ENCODE results near the gene RPS17.
"Not testable (repeated sequence)": the region's sequence is repeated elsewhere in the genome, so short reads cannot be mapped to it uniquely, and the experiment has no call there.

RPS17 gene

DNA sequence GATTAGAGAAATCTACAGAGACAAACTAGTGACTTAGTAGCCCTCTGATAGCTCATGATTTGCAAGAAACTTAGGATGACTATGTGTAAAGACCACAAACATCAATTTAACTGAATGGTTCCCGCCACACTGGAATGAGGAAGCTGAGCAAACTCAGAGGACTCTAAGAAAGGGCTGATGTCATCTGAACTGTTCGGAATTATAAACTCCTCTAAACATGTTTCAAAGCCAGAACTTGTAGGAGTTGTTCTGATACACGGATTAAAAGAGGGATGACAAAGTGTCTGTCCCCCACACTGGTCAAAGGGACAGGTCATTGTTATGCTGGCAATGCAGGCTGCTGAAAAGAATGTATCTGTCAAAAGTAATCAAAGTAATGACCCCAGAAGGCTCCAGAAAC lies 34.4 kb downstream of the RPS17 start:
- not testable (repeated sequence) for DNase-seq

DNA sequence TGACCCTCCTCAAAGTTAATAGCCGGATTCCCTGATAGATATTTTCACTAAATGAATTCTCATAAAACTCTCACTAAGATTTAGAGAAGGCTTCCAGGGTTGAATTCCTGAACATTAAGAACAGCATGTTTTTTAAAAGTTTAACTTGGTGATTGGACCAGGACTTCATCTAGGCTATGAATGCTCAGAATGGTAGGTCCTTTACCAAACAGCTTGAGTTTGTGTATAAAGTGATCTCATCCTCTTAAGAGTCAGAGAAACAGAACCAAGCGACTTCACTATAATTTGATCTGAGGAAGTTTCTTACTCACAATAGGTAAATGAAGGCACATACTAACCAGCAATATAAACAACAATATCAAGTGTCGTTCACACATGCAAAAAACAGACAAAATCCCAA lies 36.2 kb downstream of the RPS17 start:
- not testable (repeated sequence) for DNase-seq

DNA sequence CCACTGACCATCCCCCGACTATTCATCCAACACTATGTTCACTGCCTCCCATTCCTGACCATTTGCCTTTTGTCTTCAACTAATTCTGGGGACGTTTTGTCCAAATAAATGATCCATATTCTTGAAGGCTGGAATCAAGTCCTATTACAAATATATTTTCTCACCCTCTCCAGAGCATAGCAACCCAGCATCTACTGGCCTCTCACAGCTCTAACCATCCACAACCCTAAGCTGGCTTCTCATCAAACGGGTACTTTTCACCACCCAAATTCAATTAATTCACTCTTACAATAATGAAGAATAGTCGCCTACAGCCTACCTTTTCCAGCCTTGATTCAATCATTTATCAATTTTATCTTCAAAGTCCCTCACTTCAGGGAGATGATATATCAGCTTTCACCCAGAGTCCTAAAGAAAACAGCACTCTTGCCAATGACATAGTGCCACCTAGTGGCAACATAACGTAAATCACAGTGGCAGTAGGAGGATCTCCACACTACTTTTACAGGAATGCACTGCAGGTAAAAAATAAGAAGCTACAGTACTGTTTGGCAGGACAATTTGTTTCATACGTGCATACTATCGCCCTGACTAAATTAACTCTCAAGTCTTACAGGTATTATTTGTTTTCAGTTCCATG lies 37.4 kb downstream of the RPS17 start:
- DNase-seq: not testable (repeated sequence)

DNA sequence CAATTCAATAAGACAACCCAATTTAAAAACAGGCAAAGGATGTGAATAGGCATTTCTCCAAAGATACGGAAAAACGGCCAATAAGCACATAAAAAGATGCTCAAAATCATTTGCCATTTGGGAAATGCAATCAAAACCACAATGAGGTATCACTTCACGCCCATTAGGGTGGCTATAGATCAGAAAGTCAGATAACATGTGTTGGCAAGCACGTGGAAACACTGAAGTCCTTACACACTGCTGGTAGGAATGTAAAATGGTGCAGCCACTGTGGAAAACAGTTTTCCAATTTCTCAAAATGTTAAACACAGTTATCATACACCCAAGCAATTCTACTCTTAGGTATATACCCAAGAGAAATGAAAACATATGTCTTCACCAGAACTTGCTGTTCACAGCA lies 39.5 kb downstream of the RPS17 start:
- DNase-seq: not testable (repeated sequence)

DNA sequence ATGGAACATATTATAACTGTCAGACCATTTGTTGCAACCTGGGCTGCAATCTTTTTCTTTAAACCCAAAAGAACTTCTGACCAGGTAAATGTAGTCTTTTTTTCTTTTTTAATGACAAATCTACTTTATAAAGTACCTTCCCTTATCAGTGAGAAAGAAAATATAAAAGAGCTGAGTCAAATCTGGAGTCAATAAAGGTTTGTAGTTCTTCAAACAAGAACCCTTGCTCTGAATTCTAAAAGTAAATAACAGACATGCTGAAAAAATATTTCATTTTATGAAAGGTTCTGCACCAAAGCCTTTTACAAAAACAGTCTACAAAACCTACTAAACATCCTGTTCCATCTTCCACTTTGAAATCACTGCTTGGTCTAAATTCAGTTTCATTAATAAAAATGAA lies 42.3 kb downstream of the RPS17 start:
- DNase-seq: not testable (repeated sequence)

DNA sequence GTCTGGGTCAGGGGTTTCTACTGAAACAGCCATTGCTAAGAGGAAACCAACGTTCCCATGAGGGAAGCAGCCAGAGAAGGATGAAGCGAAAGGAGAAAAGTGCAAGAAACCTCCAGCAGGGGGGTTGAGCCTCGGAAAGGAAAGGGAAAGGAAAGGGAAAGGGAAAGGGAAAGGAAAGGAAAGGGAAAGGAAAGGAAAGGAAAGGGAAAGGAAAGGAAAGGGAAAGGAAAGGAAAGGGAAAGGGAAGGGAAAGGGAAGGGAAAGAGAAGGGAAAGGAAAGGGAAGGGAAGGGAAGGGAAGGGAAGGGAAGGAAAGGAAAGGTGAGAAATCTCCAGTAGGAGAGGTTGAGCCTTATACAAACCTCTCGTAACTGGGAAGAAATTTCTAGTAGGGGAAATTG lies 52.0 kb downstream of the RPS17 start:
- DNase-seq: not testable (repeated sequence)

DNA sequence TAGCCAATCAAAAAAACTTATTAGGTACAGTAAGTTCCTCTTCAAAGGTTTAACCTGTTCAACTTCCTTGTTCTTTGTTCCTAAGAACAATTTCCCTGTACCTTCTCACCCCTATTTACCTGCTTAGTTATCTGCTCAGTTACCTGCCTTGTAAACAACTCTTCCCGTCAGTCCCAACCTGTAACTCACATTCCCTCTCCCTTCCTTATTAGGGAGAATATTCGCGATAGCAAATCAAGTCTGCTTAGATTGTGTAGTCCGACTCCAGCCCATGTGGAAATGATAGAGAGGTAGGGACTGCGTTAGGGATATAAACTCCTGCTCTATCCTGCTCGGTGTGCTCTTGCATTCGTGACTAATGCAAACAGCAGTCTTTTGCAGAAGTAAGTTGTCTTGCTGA lies 53.2 kb downstream of the RPS17 start:
- DNase-seq: not testable (repeated sequence)
